Measurements from ENCODE around the gene B4GALT2.

The B4GALT2 gene, protein sequence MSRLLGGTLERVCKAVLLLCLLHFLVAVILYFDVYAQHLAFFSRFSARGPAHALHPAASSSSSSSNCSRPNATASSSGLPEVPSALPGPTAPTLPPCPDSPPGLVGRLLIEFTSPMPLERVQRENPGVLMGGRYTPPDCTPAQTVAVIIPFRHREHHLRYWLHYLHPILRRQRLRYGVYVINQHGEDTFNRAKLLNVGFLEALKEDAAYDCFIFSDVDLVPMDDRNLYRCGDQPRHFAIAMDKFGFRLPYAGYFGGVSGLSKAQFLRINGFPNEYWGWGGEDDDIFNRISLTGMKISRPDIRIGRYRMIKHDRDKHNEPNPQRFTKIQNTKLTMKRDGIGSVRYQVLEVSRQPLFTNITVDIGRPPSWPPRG

DNA sequence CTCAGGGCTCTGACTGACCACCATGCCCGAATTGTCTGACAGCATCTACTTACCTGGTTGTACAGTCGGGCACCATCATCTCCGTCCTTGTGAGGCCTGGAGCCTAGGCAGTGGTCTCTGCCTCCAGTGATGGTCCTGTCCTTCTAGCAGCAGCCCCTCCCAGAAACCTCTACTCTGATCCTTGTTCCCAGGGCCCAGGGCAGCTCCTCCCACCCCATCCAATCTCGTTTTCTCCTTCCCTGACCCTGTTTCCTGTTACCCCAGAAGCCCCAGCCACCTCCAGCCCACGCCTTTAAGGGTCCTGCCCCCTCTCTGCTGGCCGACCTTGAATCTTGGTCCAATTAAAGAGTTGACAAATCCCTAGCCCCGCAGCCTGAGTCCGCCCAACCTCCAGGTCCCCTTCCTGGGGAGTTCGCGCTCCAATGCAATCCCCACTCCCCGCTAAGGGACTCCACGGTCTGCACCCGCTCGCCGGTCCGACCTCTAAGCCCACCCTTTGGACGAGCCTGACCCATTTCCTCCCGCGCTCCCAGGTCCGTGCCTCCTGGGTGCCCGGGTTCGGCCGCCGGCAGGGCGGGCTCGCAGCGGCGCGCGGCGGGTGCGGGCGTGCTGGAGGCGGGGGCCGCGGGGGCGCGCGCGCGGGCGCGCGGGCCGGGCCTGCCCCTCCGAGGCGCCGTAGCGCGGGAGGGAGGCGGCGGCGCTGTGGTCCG lies at the start of gene B4GALT2:
B4GALT2 (plus strand) TSS at position 660 of the 710 bp plus-strand sequence. CDS start 1,951 bp downstream, outside the sequence.
- DNase-seq, result no peak

DNA sequence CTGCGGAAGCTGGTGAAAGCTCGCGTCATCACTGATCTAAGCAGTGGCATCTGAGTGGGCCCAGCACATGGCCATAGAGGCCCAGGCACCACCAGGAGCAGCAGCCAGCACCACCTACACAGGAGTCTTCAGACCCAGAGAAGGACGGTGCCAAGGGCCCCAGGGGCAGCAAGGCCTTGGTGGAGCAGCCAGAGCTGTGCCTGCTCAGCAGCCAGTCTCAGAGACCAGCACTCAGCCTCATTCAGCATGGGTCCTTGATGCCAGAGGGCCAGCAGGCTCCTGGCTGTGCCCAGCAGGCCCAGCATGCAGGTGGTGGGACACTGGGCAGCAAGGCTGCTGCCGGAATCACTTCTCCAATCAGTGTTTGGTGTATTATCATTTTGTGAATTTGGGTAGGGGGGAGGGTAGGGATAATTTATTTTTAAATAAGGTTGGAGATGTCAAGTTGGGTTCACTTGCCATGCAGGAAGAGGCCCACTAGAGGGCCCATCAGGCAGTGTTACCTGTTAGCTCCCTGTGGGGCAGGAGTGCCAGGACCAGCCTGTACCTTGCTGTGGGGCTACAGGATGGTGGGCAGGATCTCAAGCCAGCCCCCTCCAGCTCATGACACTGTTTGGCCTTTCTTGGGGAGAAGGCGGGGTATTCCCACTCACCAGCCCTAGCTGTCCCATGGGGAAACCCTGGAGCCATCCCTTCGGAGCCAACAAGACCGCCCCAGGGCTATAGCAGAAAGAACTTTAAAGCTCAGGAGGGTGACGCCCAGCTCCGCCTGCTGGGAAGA lies 48.7 kb upstream of the B4GALT2 start:
- DNase-seq, result no peak

DNA sequence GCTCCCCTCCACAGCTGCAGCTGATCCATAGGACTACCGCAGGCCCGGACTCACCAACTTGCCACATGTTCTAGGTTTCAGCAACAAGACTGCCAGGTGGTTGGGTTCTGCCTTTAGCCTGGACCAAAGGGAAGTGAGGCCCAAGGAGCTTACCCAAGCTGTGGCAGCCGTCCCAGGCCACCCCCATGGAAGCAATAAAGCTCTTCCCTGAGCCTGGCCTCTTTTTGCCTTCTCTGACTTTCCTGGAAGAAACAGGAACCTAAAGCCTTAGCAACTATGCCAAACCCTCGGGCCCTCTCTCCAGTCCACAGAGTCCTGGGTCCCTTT lies 48.1 kb upstream of the B4GALT2 start:
- DNase-seq, result no peak

DNA sequence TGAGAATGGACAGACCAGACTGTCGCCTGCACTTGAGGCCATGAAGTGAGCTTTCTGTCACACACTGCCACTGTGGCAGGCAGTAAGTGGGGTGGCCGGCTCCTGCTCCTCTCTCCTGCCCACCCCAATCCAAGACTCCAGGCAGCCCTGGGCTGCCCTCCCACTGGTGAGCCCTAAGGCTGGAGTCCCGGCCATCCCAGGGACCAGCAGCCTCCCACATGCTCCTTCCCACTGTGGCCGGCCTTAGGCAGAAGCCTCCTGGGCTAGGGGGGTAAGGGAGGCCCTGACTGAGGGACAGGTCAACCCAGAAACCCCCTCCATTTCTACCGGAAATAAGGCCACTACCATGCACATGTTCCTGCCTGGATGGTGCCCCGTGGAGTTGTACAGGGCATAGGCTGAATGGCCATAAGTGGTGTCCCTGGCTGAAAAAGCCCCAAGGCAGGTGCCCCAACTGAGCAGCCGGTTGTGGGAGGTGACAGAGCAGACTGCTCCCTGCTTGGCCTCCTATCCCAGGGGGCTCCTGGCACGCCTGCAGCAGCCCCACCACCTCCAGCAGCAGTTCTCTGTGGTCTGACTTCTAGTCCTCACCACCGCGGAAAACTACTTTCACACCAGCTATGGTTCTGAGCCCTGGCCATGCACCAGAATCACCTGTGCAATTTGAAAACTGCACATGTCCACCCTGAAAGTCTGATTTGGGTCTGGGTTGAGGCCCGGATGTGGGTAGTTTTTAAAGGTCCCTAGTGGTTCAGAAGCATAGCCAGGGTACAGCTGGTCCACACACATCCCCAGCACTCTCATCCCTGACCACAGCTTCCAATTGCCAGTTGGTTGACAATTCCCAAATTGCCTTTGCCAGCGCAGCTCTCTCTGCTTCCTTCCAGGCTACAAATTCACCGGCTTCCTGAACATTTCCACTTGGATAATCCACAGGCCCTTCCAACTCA lies 47.0 kb upstream of the B4GALT2 start:
- DNase-seq, result no peak

DNA sequence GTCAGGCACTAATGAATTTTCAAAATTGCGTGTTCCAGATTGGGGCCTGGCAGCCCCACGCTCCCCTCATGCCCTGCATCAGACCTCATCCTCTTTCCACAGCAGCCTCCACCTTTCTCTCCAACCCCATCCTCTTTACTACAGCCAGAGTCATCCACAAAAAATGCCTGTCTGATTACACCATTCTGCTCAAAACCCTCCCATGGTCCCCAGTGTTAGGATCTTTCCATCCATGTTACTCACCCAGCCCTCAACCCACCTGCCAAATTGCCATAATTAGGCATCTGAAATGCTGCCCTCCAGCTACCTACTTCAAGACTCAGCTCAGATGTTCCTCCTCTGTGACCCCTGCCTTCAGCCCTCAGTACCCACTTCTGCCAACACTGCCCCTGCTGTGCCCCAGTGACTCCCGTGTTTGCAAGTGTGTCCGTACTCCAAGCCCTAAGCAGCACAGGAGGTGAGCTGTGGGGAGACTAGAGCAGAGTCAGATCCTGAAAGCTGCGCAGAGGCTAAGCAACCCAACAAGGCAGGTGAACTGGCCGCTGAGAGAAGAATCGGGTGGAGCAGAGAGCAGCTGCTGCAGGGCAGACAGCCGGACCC lies 46.1 kb upstream of the B4GALT2 start:
- no peak for DNase-seq

DNA sequence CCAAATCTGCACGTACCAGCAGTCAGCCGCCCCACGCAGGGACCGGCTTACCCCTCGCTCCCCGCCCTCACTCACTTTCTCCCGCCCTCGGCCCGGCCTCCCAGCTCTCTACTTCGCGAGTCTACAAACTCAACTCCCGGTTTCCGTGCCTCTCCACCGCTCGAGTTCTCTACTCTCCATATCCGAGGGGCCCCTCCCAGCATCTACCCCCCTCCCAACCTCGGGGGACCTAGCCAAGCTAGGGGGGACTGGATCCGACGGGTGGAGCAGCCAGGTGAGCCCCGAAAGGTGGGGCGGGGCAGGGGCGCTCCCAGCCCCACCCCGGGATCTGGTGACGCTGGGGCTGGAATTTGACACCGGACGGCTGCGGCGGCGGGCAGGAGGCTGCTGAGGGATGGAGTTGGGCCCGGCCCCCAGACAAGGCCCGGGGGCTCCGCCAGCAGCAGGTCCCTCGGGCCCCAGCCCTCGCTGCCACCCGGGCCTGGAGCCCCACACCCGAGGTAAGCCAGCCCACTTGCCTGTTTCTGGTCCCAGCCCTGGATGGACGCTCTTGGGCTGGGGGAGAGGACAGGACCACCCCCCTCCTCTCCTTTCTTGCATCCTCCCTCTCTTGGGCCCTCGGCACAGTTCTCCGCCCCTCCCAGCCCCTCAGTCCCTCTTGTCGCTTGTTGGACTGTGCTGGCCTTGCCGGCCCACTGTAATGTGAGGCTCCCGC lies 45.5 kb upstream of the B4GALT2 start, which contains the start of gene ARTN:
ARTN (plus strand) TSS at position 416 of the 715 bp plus-strand sequence. CDS start 1,856 bp downstream, outside the sequence.
- DNase-seq, result no peak

DNA sequence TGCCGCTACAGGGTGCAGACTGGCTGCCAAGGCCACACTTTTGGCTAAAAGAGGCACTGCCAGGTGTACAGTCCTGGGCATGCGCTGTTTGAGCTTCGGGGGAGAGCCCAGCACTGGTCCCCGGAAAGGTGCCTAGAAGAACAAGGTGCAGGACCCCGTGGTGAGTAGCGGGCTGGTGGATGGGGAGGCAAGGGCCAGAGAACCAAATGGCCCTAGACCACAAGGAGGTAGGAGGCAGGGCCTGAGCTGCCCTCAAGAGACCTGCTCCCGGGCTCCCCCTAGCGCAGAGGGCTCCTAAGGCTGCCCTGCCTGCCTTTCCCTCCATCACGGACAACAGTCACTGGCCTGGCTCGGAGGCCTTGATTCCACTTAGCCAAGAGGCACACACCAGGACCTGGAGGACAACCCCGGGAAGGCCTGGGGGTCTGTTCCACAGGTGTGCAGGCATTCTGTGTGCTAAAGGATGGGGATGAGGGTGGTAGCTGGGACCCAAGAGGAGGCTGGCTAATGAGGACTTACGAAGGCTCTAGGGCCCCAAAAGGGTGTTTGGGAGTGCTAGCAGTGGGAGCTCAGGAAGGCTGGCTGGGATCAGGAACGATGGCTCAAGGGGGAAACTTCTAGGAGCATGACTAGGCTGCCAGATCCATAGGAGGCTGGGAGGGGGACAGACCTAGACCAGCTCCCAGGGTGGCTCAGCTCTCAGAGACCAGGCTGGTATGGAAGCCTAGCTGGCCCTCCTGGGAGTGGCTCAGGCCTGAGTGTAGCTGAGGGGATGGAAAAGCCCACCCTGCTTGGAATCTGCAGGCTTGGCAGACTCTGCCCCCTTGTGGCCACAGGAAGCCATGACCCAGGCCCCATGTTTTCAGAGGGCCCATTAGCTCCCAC lies 44.7 kb upstream of the B4GALT2 start:
- peak; percentile 64 for DNase-seq

DNA sequence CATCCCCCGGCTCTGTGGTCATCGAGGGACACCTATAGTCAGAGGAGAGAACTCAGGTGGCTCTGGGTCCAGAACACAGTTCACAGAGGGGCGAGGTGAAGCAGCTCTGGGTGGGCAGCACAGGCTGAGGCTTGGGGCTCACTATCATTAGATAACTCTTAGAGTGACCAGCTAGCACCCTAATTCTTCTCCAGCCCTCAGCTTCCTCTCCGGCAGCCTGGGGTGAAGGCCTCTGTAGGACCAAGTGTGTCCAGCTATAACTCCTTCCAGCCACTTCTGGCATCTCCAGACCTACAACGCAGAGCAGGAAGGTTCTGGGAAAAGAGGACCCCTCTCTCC lies 44.1 kb upstream of the B4GALT2 start:
- no peak for DNase-seq

DNA sequence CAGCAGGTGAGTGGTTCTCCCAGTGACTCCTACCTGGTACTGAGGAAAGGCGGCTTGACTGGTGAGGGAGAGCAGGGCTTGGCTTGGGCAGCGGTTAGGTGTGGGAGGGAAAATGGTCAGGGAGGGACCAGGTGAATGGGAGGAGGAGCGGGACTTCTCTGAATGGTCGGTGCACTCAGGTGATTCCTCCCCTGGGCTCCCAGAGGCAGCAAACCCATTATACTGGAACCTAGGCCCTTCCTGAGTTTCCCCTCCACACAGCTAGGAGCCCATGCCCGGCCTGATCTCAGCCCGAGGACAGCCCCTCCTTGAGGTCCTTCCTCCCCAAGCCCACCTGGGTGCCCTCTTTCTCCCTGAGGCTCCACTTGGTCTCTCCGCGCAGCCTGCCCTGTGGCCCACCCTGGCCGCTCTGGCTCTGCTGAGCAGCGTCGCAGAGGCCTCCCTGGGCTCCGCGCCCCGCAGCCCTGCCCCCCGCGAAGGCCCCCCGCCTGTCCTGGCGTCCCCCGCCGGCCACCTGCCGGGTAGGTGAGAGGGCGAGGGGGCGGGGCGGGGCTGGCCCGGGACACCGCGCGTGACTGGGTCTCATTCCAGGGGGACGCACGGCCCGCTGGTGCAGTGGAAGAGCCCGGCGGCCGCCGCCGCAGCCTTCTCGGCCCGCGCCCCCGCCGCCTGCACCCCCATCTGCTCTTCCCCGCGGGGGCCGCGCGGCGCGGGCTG lies 43.1 kb upstream of the B4GALT2 start:
- no peak for DNase-seq

DNA sequence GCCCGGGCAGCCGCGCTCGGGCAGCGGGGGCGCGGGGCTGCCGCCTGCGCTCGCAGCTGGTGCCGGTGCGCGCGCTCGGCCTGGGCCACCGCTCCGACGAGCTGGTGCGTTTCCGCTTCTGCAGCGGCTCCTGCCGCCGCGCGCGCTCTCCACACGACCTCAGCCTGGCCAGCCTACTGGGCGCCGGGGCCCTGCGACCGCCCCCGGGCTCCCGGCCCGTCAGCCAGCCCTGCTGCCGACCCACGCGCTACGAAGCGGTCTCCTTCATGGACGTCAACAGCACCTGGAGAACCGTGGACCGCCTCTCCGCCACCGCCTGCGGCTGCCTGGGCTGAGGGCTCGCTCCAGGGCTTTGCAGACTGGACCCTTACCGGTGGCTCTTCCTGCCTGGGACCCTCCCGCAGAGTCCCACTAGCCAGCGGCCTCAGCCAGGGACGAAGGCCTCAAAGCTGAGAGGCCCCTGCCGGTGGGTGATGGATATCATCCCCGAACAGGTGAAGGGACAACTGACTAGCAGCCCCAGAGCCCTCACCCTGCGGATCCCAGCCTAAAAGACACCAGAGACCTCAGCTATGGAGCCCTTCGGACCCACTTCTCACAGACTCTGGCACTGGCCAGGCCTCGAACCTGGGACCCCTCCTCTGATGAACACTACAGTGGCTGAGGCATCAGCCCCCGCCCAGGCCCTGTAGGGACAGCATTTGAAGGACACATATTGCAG lies 42.4 kb upstream of the B4GALT2 start:
- DNase-seq, result peak; percentile 48

DNA sequence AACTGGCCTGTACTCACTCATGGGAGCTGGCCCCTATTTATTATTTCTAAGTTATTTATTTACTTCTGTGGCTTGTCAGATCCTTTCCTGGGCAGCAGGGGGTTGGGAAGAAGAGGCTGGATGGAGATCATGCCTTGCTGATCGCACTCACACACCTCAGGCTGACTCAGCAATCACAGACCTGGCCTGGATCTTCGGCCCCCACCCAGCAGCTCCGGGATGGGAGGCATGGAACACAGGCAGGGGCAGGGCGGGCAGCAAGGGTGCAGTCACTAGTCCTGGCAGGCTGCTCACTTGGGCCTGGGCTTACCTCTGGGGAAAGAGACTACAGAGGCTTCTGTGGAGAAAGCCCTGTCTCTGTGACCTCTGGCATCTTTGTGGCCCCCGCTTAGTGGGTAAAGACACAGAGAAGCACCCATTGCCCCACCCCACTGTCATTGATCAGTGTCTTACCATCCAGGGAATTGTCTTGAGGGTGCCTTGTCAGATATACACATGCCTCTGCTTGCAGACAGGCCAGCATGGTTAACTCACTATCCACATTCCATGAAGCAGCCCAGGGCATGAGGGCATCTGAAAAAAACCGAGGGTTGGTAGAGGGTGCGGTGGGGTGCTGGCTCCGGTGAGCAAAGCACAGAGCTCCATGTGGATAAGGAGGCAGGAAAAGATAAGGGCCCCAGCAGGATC lies 41.7 kb upstream of the B4GALT2 start:
- no peak for DNase-seq

DNA sequence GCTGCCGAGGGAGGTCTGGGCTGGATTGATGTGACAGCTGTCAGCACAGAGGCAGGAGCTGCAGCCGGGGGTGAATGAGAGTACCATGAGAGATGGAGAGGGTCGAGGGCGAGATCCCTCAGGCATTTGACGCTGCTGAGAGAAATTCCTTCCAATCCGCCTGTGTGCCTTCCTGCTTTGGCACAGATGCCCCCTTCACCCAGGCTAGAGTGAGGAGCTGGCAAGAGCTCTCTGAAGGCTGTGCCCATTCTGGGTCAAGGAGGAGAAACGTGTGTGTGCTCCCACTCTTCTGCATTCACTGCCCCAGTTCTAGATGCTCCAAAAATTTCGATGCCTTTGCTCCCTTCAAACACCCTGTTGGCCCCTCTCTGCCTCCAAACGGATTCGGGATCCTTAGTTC lies 40.6 kb upstream of the B4GALT2 start:
- no peak for DNase-seq

DNA sequence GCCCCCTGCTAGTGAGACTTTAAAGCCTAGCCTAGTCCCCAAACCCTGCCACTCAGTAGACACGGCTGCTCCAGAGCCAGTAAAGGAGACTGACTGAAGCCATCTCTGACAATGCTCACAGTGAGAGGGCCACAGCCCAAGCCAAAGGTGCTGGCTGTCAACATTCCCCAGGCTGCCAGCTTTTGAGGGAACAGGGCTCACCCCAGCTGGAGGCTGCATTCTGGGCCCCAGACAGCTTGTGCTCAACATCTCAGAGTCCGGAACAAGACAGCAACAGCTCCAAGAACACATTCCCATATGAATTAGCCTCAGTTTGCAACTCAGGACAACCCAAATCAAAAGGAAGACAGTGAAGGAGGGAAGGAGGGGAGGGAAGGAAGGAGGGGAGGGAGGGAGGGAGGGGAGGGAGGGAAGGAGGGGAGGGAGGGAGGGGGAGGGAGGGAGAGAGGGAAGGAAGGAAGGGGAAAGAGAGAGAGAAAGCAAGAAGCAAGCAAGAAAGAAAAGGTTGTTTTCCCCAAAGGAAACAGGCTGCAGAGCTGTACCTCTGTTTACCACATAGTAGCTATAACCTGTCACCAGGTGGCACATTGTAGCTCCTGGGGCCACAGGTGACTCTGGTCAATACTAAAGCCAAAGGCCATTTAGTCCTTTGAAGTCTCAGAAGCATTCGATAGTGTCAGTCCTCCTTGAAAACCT lies 40.0 kb upstream of the B4GALT2 start:
- no peak for DNase-seq

DNA sequence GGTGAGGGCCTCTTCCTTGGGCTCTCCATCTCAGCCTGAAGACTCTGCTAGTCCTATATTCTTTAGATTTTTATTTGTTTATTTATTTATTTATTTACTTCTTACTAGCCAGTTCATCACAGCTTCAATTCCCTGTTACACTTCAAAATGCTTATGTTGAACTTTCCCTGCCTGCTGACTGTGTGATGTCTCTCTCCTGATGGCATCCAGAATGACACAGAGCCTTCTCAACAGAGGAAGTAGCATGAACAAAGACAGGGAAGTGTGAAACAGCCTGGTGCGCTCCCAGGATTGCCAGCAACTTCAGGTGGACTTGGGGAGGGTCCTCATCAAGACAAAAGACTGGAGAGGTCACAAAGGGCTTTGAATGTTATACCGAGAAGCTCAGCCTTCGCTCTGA lies 36.6 kb upstream of the B4GALT2 start:
- DNase-seq, result peak; percentile 19

DNA sequence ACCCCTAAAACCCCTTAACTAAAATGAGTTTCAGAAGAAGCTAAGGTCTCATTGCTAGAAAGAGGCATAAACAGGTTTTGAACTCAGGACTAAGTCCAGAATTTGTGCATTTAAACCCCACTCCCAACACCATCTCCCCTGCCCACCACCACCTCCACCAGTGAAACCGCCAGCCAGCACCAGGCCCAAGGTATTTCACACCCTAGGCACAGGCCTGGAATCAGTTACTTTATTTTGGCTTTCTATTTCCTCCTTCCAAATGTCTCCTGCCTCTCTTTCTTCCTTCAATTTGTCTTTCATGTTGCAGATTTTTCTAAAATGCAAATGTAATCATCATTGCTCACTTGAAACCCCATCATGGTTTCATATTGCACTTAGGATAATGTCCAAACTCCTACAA lies 34.1 kb upstream of the B4GALT2 start:
- DNase-seq, result no peak

DNA sequence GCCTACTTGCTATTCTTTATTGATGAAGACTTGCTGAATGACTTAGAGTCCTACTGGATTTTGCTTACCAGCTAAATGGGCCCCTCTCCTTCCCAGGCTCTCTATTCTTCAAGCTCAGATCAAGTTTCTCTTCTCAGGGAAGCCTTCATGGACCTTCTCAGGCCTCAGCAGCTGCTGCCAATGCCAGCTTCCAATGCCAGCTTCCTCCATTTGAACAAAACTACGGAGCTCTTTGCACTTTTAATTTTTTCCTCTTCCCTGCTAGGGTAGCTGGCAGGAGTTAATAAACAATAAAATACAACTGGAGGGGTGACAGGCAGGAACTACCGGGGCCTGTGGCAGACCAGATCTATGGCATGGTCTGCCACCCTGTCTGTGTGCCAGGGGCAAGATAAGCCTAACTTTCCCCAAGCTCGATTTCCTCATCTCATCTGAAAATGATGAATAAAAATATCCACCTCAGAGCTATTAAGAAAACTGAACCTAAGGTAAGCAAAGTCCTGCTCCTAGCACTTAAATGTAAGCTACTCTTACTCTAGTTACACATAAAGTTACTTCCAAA lies 33.3 kb upstream of the B4GALT2 start:
- DNase-seq, result no peak
